Glutamatergic neuron (in vitro differentiated cells): ENCODE data around the gene LRRC8C. TPM values are rescaled to one million over a fixed set of nuclear protein-coding genes. Genes with fewer than 3 reads are reported as not detected.

Source experiments
- DNase-seq: peaks from one replicate; pipeline ENCODE4 v3.0.0; 2022
- H3K27ac Mint-ChIP-seq: one replicate; pipeline ENCODE4 v1.8.0; 2020; ENCODE audit warnings: mild to moderate bottlenecking, mixed read lengths, inconsistent platforms; ENCODE audit not compliant: unreplicated experiment
- H3K27me3 Mint-ChIP-seq: one replicate; pipeline ENCODE4 v1.8.0; 2020; ENCODE audit warnings: mild to moderate bottlenecking, moderate library complexity, mixed read lengths, inconsistent platforms; ENCODE audit not compliant: unreplicated experiment
- H3K36me3 Mint-ChIP-seq: one replicate; pipeline ENCODE4 v1.8.0; 2020; ENCODE audit warnings: mild to moderate bottlenecking, mixed read lengths, inconsistent platforms; ENCODE audit not compliant: unreplicated experiment
- H3K4me1 Mint-ChIP-seq: one replicate; pipeline ENCODE4 v1.8.0; 2020; ENCODE audit warnings: mild to moderate bottlenecking, low read depth, mixed read lengths, inconsistent platforms; ENCODE audit not compliant: unreplicated experiment
- H3K4me3 Mint-ChIP-seq: one replicate; pipeline ENCODE4 v1.8.0; 2020; ENCODE audit warnings: mild to moderate bottlenecking, mixed read lengths, inconsistent platforms; ENCODE audit not compliant: unreplicated experiment
- H3K9me3 Mint-ChIP-seq: one replicate; pipeline ENCODE4 v1.8.0; 2020; ENCODE audit warnings: mild to moderate bottlenecking, moderate library complexity, mixed read lengths, inconsistent platforms; ENCODE audit not compliant: unreplicated experiment
- total RNA-seq: library from RNA; stranded (reverse); fragmentation: NEBNext Ultra II Directional; extraction: Animal tissue kit (Norgen Biotek cat#: 25700); gene quantifications from one replicate; pipeline ENCODE4 v1.2.1, GENCODE V29; 2021; ENCODE audit not compliant: unreplicated experiment
- TF ChIP-seq, protein P1 (sequence below): fragments of 200-600 bp; sonication (generic); IDR thresholded peaks from one replicate; pipeline ENCODE4 v1.5.0; 2021; ENCODE audit not compliant: partially characterized antibody, unreplicated experiment

LRRC8C gene
- total RNA-seq, 1 donor from 2014 or later = 2.6 TPM

- H3K27ac Mint-ChIP-seq = no peak overlapping the region
- TF ChIP-seq, protein P1, sequence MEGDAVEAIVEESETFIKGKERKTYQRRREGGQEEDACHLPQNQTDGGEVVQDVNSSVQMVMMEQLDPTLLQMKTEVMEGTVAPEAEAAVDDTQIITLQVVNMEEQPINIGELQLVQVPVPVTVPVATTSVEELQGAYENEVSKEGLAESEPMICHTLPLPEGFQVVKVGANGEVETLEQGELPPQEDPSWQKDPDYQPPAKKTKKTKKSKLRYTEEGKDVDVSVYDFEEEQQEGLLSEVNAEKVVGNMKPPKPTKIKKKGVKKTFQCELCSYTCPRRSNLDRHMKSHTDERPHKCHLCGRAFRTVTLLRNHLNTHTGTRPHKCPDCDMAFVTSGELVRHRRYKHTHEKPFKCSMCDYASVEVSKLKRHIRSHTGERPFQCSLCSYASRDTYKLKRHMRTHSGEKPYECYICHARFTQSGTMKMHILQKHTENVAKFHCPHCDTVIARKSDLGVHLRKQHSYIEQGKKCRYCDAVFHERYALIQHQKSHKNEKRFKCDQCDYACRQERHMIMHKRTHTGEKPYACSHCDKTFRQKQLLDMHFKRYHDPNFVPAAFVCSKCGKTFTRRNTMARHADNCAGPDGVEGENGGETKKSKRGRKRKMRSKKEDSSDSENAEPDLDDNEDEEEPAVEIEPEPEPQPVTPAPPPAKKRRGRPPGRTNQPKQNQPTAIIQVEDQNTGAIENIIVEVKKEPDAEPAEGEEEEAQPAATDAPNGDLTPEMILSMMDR = no peak
- peaks cover 3% of the 10 kb centered on the region for H3K9me3 Mint-ChIP-seq
- no peak for DNase-seq
- H3K4me1 Mint-ChIP-seq = peaks cover 34% of the 10 kb centered on the region
- no peaks in the 10 kb centered on the region for H3K36me3 Mint-ChIP-seq
- H3K27me3 Mint-ChIP-seq = peaks cover 7% of the 10 kb centered on the region
- H3K4me3 Mint-ChIP-seq = no peak overlapping the region
These were observed 29.1 kb upstream of the LRRC8C start for GRCh38 chr1:89603651-89604413.

GRCh38 chr1:89604414-89604735 is 28.5 kb upstream of the LRRC8C start:
- peaks cover 32% of the 10 kb centered on the region for H3K4me1 Mint-ChIP-seq
- TF ChIP-seq, protein P1 = no peak
- peaks cover 3% of the 10 kb centered on the region for H3K9me3 Mint-ChIP-seq
- no peaks in the 10 kb centered on the region for H3K36me3 Mint-ChIP-seq
- peaks cover 7% of the 10 kb centered on the region for H3K27me3 Mint-ChIP-seq
- DNase-seq = no peak
- H3K27ac Mint-ChIP-seq = no peak overlapping the region
- H3K4me3 Mint-ChIP-seq = no peak overlapping the region

DNA sequence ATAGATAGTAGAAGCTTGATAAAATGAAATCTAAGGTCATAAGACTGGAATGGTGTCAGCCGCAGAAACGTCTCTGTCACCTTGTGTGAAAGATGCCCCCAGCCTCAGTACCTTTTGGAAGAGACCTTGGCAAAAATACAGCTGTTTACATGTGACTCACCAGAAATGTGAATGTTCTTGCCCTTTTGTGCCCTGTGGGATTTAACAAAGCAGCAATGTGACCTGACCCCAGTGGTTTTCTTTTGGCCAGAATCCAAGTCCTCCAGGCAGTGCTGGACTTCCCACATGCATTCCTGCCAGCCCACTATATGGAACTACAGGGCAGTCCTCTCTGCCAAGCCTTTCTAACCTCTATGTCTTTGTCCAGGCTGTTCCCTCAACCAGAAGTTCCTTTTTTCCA is 27.2 kb upstream of the LRRC8C start:
- Mint-ChIP-seq H3K36me3 (no peaks in the 10 kb centered on the region), H3K27ac (no peak overlapping the region), H3K9me3 (peaks cover 3% of the 10 kb centered on the region), H3K4me1 (peaks cover 32% of the 10 kb centered on the region), H3K4me3 (no peak overlapping the region), H3K27me3 (peaks cover 3% of the 10 kb centered on the region)
- DNase-seq = no peak
- TF ChIP-seq, protein P1 = no peak

DNA sequence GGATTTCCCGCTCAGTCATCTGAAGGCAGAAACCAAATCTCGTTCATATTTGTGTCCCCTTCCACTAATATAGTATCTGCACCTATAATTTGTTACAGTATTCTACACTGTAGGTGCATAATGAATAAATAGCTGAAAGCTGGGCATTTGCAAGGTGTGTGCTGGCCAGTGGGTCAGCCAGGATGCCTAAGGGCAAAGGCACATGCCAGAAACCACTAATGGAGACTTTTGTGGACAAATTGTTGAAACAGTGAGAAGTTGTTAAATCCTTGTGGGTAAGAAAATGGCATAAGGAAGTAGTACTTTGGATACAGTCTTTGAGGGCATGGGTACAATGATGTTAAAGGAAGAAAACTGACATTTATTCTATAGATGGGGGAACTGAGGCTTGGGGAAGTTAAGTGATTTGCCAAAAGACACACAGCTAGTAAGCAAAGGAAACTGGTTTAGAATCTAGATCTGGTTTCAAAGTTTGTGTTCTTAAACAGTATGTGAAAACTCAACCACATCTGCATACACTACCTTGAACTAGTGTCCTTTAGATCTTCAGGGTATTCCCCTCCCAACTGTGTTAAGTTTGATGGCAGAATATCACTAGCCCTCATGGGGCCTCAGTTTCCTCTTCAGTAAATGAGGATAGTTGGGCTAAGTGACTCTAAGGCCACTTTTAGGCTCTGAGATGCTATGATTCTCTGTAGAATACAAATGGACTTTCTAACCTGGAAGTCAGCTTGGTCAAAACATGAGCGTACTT is 26.5 kb upstream of the LRRC8C start:
- TF ChIP-seq, protein P1 = no peak
- H3K4me3 Mint-ChIP-seq = no peak overlapping the region
- H3K27me3 Mint-ChIP-seq = peaks cover 8% of the 10 kb centered on the region
- DNase-seq = no peak
- peaks cover 3% of the 10 kb centered on the region for H3K36me3 Mint-ChIP-seq
- H3K4me1 Mint-ChIP-seq = peaks cover 34% of the 10 kb centered on the region
- H3K27ac Mint-ChIP-seq = no peak overlapping the region
- peaks cover 3% of the 10 kb centered on the region for H3K9me3 Mint-ChIP-seq

DNA sequence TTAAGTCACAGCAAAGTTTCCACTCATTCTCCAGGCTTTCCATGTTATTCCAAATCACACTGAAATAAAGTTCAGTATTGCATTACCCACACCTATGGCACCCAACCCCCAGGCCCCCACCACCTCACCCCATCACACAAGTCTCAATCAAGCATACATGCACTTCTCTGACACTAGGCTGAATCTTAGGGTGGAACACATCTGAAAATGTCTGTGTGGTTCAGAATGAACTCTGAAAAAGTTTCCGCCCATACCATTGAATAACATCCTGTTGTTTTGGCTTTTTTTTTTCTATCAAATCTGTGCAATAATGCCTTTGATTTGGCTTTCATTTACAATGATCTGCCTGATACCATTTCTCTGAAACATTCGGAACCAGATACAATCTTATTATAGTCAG is 25.8 kb upstream of the LRRC8C start:
- TF ChIP-seq, protein P1 = no peak
- no peak for DNase-seq
- Mint-ChIP-seq H3K4me1 (peaks cover 34% of the 10 kb centered on the region), H3K27me3 (peaks cover 8% of the 10 kb centered on the region), H3K36me3 (peaks cover 3% of the 10 kb centered on the region), H3K4me3 (no peak overlapping the region), H3K27ac (no peak overlapping the region), H3K9me3 (peaks cover 3% of the 10 kb centered on the region)
